HG03159 (cell line): ENCODE data around the gene TMEM95.
"Not testable (repeated sequence)": the region's sequence is repeated elsewhere in the genome, so short reads cannot be mapped to it uniquely, and the experiment has no call there.

Source experiments
- ATAC-seq: cut with Tn5 transposase; IDR thresholded peaks from one replicate; pipeline ENCODE4 v1.9.1; 2021; ENCODE audit warnings: mild to moderate bottlenecking, moderate library complexity; ENCODE audit not compliant: unreplicated experiment

The TMEM95 gene

GRCh38 chr17:7346761-7347614, 8.0 kb upstream of the TMEM95 start:
- ATAC-seq: no peak

- ATAC-seq: no peak
Measured at GRCh38 chr17:7347630-7348477, 7.1 kb upstream of the TMEM95 start.

- ATAC-seq: no peak
Measured at GRCh38 chr17:7348478-7349242, 6.3 kb upstream of the TMEM95 start.

GRCh38 chr17:7351665-7352502, 3.1 kb upstream of the TMEM95 start, which contains the start of gene KCTD11:
Gene KCTD11, plus strand, starts transcription at chr17:7352162.
- ATAC-seq: peak; percentile 48

GRCh38 chr17:7352503-7352889, 2.5 kb upstream of the TMEM95 start:
- ATAC-seq: no peak

- ATAC-seq: no peak
Measured at GRCh38 chr17:7352910-7353635, 1.9 kb upstream of the TMEM95 start.

- ATAC-seq: no peak
Measured at GRCh38 chr17:7354262-7354843, 603 bp upstream of the TMEM95 start.

GRCh38 chr17:7355573-7355972, 617 bp downstream of the TMEM95 start:
- ATAC-seq: no peak

GRCh38 chr17:7356072-7356549, 1.2 kb downstream of the TMEM95 start:
- ATAC-seq: no peak

GRCh38 chr17:7356756-7357155, 1.8 kb downstream of the TMEM95 start:
- no peak for ATAC-seq

GRCh38 chr17:7357381-7357780, 2.4 kb downstream of the TMEM95 start:
- ATAC-seq: no peak

- no peak for ATAC-seq
Measured at GRCh38 chr17:7361906-7362305, 7.0 kb downstream of the TMEM95 start.

GRCh38 chr17:7363311-7363710, 8.4 kb downstream of the TMEM95 start:
- no peak for ATAC-seq

- not testable (repeated sequence) for ATAC-seq
Measured at GRCh38 chr17:7365963-7366362, 11.0 kb downstream of the TMEM95 start.

- no peak for ATAC-seq
Measured at GRCh38 chr17:7367083-7367482, 12.1 kb downstream of the TMEM95 start.

GRCh38 chr17:7367918-7368598, 13.1 kb downstream of the TMEM95 start:
- no peak for ATAC-seq

GRCh38 chr17:7368599-7368994, 13.6 kb downstream of the TMEM95 start:
- ATAC-seq: not testable (repeated sequence)

GRCh38 chr17:7369825-7370224, 14.9 kb downstream of the TMEM95 start:
- ATAC-seq: no peak
